HepG2 (cell line): Measurements from ENCODE around the gene ABHD11. TPM values are rescaled to one million over a fixed set of nuclear protein-coding genes. Genes with fewer than 3 reads are reported as not detected.

Experiments used
- CBX1 ChIP-seq: IDR thresholded peaks from one replicate; pipeline ENCODE4 v1.6.1; 2016; ENCODE audit warnings: antibody characterized with exemption, low read depth
- KDM5B ChIP-seq: sonication (generic); formaldehyde crosslinking; IDR thresholded peaks from 2 replicates; pipeline ENCODE4 v1.4.0; 2020; ENCODE audit warnings: missing genetic modification reagents, mild to moderate bottlenecking, borderline replicate concordance
- KMT2B ChIP-seq: IDR thresholded peaks from 2 replicates; pipeline ENCODE4 v1.6.1; 2016; ENCODE audit warnings: missing genetic modification reagents, missing compliant biosample characterization
- polyA plus RNA-seq, 8 experiments: library from polyadenylated mRNA; depleted of rRNA in 3 of 8; stranded (reverse) in 7 of 8; unstranded in 1 of 8; fragments of >200 nt; fragmentation: Illumina TruSeq in 4 of 8; extraction: Trizol in 4 of 8; gene quantifications; 2 replicates each; pipeline versions ENCODE4 v1.2.1 to v1.2.3, GENCODE V29; 2011 to 2016; ENCODE audit warnings: low read depth in 4 of 8, missing spikeins in 1 of 8, mixed read lengths in 1 of 8; ENCODE audit not compliant: insufficient read depth in 1 of 8
- total RNA-seq, 5 experiments: library from RNA; depleted of rRNA; stranded (reverse); fragments of >200 nt; fragmentation: Illumina TruSeq; extraction: Trizol; gene quantifications; 2 replicates each; pipeline ENCODE4 v1.2.3, GENCODE V29; 2016; ENCODE audit warnings: low read depth in 1 of 5
- TF ChIP-seq, protein P1 (sequence below), 2 experiments: fragments of 450-650 bp in 1 of 2; sonication (generic) in 1 of 2; formaldehyde crosslinking in 1 of 2; IDR thresholded peaks; 2 replicates each; pipeline versions ENCODE4 v1.6.1 to v1.8.0; 2016 to 2022; ENCODE audit warnings: antibody characterized with exemption in 1 of 2, mild to moderate bottlenecking in 1 of 2, missing genetic modification reagents in 1 of 2
- TF ChIP-seq, protein P2 (sequence below): sonication (generic); formaldehyde crosslinking; IDR thresholded peaks from 2 replicates; pipeline ENCODE4 v1.4.0; 2020; ENCODE audit warnings: missing genetic modification reagents
- TF ChIP-seq, protein P3 (sequence below): sonication (generic); formaldehyde crosslinking; conservative IDR thresholded peaks from 2 replicates; pipeline ENCODE4 v1.4.0; 2020; ENCODE audit warnings: missing genetic modification reagents

The ABHD11 gene
- total and polyA plus RNA-seq, 2 of the 13 experiments (the other 11 are each of a cell fraction or from before 2014, with no cell fraction given) = 7.0 to 8.1 TPM

DNA sequence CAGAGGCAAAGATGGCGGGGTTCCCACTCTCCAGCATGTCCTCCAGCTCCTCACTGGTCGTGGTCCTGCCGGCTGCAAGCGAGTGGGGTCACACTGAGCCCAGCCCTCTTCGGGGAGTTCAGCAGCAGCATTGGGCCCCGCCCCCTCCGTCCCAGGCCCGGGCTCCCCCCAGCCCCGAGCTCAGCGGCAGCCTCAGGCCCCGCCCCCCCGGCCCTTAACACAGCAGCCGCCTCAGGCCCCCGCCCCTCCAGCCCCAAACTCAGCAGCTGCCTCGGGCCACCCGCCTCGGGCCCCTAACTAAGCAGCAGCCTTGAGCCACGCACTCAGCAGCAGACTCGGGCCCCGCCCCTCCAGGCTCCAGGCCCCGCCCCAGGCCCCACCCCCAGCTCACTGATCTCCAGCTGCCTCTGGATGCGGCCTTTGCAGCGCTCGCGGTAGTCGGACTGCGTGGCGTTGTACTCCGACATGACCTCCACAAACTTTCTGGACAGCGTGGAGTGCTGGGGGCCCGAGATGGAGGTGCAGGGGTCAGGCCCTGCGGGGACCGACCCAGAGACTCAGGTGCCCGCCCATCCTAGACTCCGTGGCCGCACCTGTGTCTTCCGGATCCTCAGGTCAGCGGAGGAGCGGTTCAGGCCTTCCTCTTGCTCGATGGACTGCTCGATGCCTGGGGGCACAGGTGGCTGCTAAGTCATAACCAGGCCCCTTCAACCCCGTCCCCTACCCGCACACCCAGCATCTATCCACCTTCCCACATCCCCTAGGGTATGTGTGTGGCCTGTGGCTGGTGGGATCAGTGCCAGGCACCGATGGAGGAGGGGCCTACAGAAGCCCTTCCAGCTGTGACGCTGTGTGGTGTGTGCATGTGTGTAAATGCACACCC lies 34.6 kb downstream of the ABHD11 start (continued):
- TF ChIP-seq, protein P1, sequence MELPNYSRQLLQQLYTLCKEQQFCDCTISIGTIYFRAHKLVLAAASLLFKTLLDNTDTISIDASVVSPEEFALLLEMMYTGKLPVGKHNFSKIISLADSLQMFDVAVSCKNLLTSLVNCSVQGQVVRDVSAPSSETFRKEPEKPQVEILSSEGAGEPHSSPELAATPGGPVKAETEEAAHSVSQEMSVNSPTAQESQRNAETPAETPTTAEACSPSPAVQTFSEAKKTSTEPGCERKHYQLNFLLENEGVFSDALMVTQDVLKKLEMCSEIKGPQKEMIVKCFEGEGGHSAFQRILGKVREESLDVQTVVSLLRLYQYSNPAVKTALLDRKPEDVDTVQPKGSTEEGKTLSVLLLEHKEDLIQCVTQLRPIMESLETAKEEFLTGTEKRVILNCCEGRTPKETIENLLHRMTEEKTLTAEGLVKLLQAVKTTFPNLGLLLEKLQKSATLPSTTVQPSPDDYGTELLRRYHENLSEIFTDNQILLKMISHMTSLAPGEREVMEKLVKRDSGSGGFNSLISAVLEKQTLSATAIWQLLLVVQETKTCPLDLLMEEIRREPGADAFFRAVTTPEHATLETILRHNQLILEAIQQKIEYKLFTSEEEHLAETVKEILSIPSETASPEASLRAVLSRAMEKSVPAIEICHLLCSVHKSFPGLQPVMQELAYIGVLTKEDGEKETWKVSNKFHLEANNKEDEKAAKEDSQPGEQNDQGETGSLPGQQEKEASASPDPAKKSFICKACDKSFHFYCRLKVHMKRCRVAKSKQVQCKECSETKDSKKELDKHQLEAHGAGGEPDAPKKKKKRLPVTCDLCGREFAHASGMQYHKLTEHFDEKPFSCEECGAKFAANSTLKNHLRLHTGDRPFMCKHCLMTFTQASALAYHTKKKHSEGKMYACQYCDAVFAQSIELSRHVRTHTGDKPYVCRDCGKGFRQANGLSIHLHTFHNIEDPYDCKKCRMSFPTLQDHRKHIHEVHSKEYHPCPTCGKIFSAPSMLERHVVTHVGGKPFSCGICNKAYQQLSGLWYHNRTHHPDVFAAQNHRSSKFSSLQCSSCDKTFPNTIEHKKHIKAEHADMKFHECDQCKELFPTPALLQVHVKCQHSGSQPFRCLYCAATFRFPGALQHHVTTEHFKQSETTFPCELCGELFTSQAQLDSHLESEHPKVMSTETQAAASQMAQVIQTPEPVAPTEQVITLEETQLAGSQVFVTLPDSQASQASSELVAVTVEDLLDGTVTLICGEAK (IDR thresholded peaks at IDR 0.05) = no peak
- TF ChIP-seq, protein P1 (CRISPR knock-in tag; IDR thresholded peaks at IDR 0.05) = no peak
- TF ChIP-seq, protein P2, sequence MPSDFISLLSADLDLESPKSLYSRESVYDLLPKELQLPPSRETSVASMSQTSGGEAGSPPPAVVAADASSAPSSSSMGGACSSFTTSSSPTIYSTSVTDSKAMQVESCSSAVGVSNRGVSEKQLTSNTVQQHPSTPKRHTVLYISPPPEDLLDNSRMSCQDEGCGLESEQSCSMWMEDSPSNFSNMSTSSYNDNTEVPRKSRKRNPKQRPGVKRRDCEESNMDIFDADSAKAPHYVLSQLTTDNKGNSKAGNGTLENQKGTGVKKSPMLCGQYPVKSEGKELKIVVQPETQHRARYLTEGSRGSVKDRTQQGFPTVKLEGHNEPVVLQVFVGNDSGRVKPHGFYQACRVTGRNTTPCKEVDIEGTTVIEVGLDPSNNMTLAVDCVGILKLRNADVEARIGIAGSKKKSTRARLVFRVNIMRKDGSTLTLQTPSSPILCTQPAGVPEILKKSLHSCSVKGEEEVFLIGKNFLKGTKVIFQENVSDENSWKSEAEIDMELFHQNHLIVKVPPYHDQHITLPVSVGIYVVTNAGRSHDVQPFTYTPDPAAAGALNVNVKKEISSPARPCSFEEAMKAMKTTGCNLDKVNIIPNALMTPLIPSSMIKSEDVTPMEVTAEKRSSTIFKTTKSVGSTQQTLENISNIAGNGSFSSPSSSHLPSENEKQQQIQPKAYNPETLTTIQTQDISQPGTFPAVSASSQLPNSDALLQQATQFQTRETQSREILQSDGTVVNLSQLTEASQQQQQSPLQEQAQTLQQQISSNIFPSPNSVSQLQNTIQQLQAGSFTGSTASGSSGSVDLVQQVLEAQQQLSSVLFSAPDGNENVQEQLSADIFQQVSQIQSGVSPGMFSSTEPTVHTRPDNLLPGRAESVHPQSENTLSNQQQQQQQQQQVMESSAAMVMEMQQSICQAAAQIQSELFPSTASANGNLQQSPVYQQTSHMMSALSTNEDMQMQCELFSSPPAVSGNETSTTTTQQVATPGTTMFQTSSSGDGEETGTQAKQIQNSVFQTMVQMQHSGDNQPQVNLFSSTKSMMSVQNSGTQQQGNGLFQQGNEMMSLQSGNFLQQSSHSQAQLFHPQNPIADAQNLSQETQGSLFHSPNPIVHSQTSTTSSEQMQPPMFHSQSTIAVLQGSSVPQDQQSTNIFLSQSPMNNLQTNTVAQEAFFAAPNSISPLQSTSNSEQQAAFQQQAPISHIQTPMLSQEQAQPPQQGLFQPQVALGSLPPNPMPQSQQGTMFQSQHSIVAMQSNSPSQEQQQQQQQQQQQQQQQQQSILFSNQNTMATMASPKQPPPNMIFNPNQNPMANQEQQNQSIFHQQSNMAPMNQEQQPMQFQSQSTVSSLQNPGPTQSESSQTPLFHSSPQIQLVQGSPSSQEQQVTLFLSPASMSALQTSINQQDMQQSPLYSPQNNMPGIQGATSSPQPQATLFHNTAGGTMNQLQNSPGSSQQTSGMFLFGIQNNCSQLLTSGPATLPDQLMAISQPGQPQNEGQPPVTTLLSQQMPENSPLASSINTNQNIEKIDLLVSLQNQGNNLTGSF (CRISPR knock-in tag) = no peak
- TF ChIP-seq KDM5B (CRISPR knock-in tag) = no peak
- TF ChIP-seq CBX1 = no peak
- TF ChIP-seq KMT2B (CRISPR knock-in tag) = no peak
- TF ChIP-seq, protein P3, sequence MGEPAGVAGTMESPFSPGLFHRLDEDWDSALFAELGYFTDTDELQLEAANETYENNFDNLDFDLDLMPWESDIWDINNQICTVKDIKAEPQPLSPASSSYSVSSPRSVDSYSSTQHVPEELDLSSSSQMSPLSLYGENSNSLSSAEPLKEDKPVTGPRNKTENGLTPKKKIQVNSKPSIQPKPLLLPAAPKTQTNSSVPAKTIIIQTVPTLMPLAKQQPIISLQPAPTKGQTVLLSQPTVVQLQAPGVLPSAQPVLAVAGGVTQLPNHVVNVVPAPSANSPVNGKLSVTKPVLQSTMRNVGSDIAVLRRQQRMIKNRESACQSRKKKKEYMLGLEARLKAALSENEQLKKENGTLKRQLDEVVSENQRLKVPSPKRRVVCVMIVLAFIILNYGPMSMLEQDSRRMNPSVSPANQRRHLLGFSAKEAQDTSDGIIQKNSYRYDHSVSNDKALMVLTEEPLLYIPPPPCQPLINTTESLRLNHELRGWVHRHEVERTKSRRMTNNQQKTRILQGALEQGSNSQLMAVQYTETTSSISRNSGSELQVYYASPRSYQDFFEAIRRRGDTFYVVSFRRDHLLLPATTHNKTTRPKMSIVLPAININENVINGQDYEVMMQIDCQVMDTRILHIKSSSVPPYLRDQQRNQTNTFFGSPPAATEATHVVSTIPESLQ = no peak
- TF ChIP-seq, all 625 proteins: peak for 0
